Measurements from ENCODE around the gene B3GALT2. TPM values are rescaled to one million over a fixed set of nuclear protein-coding genes. Genes with fewer than 3 reads are reported as not detected.
A peak's percentile ranks its signal among the peaks of the same experiment; 100 is the strongest.
"Not testable (repeated sequence)": the region's sequence is repeated elsewhere in the genome, so short reads cannot be mapped to it uniquely, and the experiment has no call there.

Gene B3GALT2, protein sequence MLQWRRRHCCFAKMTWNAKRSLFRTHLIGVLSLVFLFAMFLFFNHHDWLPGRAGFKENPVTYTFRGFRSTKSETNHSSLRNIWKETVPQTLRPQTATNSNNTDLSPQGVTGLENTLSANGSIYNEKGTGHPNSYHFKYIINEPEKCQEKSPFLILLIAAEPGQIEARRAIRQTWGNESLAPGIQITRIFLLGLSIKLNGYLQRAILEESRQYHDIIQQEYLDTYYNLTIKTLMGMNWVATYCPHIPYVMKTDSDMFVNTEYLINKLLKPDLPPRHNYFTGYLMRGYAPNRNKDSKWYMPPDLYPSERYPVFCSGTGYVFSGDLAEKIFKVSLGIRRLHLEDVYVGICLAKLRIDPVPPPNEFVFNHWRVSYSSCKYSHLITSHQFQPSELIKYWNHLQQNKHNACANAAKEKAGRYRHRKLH
- total RNA-seq: 0.44 and 0.79 TPM in 2 replicates
- long read RNA-seq, partial matches to known transcripts: 0 of 3 reads
- long read RNA-seq, other reads (novel, unspliced or antisense): 1 of 3 reads

DNA sequence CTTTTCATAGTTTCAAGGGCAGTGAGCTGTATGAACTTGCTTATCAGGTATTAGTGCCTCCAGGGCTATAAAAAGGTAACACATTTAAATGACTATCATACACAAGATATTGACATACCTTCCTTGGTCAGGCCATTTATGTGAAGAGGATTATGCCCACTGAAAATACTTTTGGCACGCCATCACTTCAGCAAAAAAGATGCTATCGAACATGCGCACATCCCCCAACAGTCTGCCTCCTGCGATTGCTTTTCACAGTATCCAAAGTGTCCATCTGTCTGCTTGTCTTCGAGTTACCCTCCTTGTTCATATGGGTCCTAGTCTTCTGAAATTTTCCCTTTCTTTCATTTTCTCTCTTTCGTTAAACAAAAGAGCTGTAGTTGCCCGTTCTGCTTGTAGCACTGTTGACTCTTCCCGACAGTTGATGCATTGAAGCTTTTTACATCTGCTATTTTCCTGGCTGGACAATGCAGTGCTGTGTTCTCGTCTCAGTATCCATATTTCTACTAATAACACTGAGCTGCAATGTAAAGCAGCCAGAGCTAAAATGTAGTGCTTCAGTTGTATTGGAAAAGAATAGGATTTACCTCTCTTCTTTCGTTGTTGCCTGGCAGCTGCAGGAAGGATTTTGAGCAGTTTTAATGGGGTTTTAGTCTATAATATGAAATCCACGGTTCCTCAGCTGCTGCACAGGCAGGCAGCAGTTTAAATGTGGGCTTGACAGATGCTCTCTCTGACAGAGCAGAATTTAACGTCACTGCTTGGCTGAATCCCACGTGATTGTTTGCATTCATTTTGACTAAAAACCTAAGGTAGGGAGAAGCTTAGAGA is at the start of gene B3GALT2:
TSS of gene B3GALT2 (minus strand) at position 713 of the 831 bp plus-strand sequence. CDS start 5,051 bp downstream, outside the sequence.
- no peaks in the 10 kb centered on the region for H3K9me3 Mint-ChIP-seq (ENCODE audit: low read depth)
- no peak for DNase-seq (ENCODE audit: low spot score, unreplicated experiment)
- H3K36me3 Mint-ChIP-seq (ENCODE audit: insufficient read depth): peaks cover 2% of the 10 kb centered on the region
- peak within 1 kb of the TSS; percentile 92 for H3K27ac Mint-ChIP-seq
- H3K27me3 Mint-ChIP-seq: no peaks in the 10 kb centered on the region
- H3K4me1 Mint-ChIP-seq (ENCODE audit: low read depth): peaks cover 52% of the 10 kb centered on the region
- peak within 1 kb of the TSS; percentile 51 for H3K4me3 Mint-ChIP-seq (ENCODE audit: low read depth)
- TF ChIP-seq, protein P1, sequence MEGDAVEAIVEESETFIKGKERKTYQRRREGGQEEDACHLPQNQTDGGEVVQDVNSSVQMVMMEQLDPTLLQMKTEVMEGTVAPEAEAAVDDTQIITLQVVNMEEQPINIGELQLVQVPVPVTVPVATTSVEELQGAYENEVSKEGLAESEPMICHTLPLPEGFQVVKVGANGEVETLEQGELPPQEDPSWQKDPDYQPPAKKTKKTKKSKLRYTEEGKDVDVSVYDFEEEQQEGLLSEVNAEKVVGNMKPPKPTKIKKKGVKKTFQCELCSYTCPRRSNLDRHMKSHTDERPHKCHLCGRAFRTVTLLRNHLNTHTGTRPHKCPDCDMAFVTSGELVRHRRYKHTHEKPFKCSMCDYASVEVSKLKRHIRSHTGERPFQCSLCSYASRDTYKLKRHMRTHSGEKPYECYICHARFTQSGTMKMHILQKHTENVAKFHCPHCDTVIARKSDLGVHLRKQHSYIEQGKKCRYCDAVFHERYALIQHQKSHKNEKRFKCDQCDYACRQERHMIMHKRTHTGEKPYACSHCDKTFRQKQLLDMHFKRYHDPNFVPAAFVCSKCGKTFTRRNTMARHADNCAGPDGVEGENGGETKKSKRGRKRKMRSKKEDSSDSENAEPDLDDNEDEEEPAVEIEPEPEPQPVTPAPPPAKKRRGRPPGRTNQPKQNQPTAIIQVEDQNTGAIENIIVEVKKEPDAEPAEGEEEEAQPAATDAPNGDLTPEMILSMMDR (IDR thresholded peaks at IDR 0.05; ENCODE audit: unreplicated experiment): no peak

DNA sequence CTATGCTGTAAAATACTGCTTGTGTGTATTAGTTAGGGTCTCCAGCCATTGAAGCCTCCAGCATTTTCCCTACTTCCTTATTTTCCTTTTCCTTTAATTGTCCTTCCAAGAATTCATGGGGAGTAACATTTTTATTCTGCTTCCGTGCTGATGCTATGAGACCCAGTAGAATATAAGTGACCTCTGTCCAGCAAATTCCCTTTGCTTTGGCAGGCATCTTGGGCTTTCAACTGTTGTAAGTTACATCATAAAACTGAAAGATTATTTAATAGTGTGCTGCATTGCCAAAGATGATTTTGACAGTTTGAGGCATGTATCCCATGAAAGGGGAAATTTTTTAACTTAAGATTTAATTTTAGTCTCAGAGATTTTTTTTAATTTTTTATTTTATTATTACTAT is 48.1 kb upstream of the B3GALT2 start:
- TF ChIP-seq, protein P1 (IDR thresholded peaks at IDR 0.05; ENCODE audit: unreplicated experiment): no peak
- Mint-ChIP-seq H3K9me3 (ENCODE audit: low read depth) (peaks cover 7% of the 10 kb centered on the region), H3K4me1 (ENCODE audit: low read depth) (no peaks in the 10 kb centered on the region), H3K4me3 (ENCODE audit: low read depth) (no peak overlapping the region), H3K27me3 (no peaks in the 10 kb centered on the region), H3K27ac (no peak overlapping the region), H3K36me3 (ENCODE audit: insufficient read depth) (peaks cover 39% of the 10 kb centered on the region)
- DNase-seq (ENCODE audit: low spot score, unreplicated experiment): no peak

DNA sequence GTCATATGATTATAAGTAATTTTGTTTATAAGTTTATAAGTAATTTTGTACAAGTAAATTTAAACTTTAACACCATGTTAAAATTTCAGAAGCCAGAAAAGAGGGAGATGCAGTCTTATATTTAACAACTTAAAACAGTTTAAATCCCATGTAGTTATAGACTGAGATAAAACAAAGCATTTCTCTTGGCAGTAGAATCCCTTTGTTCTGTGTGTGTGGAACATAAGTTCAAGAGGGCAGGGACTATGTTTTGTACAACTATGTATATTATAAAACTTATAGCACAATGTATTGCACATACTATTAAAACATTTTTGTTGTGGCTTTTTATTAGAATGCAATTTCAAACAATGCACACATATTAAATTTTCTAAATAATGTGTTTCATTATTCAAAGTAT is 44.7 kb upstream of the B3GALT2 start:
- not testable (repeated sequence) for H3K4me1 Mint-ChIP-seq (ENCODE audit: low read depth); H3K9me3 Mint-ChIP-seq (ENCODE audit: low read depth); H3K27me3 Mint-ChIP-seq; H3K4me3 Mint-ChIP-seq (ENCODE audit: low read depth); H3K27ac Mint-ChIP-seq; DNase-seq (ENCODE audit: low spot score, unreplicated experiment)
- peaks cover 20% of the 10 kb centered on the region for H3K36me3 Mint-ChIP-seq (ENCODE audit: insufficient read depth)

DNA sequence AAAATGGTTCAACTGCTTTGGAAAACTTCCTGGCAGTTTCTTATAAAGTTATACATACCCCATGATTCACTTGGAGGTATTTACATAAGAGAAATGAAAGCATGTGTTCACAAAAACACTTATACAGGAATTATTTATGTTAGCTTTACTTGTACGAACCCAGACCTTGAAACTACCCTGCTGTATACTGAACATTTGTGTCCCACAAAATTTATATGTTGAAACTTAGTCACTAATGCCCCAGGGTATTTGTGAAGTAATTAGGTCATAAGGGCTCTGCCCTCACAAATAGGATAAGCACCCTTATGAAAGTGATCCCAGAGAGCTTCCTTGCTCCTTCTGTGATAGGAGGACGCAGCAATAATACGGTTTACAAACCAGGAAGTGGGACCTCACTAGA is 42.7 kb upstream of the B3GALT2 start:
- DNase-seq (ENCODE audit: low spot score, unreplicated experiment): no peak
- H3K4me3 Mint-ChIP-seq (ENCODE audit: low read depth): no peak overlapping the region
- TF ChIP-seq, protein P1 (IDR thresholded peaks at IDR 0.05; ENCODE audit: unreplicated experiment): no peak
- H3K27me3 Mint-ChIP-seq: no peaks in the 10 kb centered on the region
- peaks cover 8% of the 10 kb centered on the region for H3K9me3 Mint-ChIP-seq (ENCODE audit: low read depth)
- H3K36me3 Mint-ChIP-seq (ENCODE audit: insufficient read depth): peaks cover 24% of the 10 kb centered on the region
- H3K4me1 Mint-ChIP-seq (ENCODE audit: low read depth): no peaks in the 10 kb centered on the region
- no peak overlapping the region for H3K27ac Mint-ChIP-seq

DNA sequence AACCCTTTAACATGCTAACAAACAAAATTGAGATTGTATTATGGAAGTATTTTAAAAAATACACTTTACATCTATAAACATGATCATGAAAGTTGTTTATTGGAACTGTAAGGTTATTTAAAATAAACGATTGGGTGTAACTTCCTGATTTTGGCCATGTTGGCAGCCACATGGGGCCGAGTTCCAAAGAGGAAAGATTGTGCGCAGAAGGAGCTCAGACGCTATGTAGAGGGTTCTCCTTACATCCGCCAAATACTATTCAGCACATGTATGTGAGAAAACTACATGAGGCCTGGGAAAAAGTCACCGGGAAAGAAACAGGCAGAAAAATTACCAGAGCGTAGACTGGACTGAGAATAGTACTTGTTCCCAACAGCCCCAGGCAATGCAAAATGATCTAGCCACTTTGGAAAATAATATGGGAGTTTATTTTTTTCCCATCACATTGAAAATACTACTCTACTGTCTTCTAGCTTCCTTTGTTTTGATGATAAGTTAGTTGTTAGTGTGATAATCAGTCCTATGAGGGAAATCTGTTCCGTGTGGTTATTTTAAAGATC is 35.7 kb upstream of the B3GALT2 start:
- H3K4me3 Mint-ChIP-seq (ENCODE audit: low read depth): no peak overlapping the region
- H3K27me3 Mint-ChIP-seq: no peaks in the 10 kb centered on the region
- peaks cover 2% of the 10 kb centered on the region for H3K4me1 Mint-ChIP-seq (ENCODE audit: low read depth)
- DNase-seq (ENCODE audit: low spot score, unreplicated experiment): no peak
- H3K9me3 Mint-ChIP-seq (ENCODE audit: low read depth): peaks cover 11% of the 10 kb centered on the region
- peaks cover 40% of the 10 kb centered on the region for H3K36me3 Mint-ChIP-seq (ENCODE audit: insufficient read depth)
- H3K27ac Mint-ChIP-seq: peak overlapping the region; percentile 39
- TF ChIP-seq, protein P1 (IDR thresholded peaks at IDR 0.05; ENCODE audit: unreplicated experiment): no peak
